RWPE1 (cell line): ENCODE data around the gene WDR70.
"Not testable (repeated sequence)": the region's sequence is repeated elsewhere in the genome, so short reads cannot be mapped to it uniquely, and the experiment has no call there.

ENCODE experiments used
- CTCF ChIA-PET: fragments of 350-600 bp; sonication (Branson Sonifier 250); formaldehyde crosslinking; extraction: SDS; loops from one replicate; lab custom pipeline; 2021; lab: Yijun Ruan, JAX
- POLR2A ChIA-PET: fragments of 400-600 bp; formaldehyde crosslinking; extraction: SDS; loops from one replicate; lab custom pipeline; 2020; ENCODE audit warnings: antibody characterized with exemption; ENCODE audit not compliant: low non-redundant PET; lab: Yijun Ruan, JAX
- DNase-seq: peaks from one replicate; pipeline ENCODE4 v3.0.0; 2012; ENCODE audit warnings: low spot score
- H3K27ac ChIP-seq: fragments of 450-650 bp; 2 replicates; pipeline ENCODE4 v1.5.1; 2017
- CTCF ChIP-seq: fragments of 450-650 bp; conservative IDR thresholded peaks from 2 replicates; pipeline ENCODE4 v1.5.1; 2017; ENCODE audit warnings: low read depth, mild to moderate bottlenecking

The WDR70 gene

GRCh38 chr5:37637165-37637845 is 258.2 kb downstream of the WDR70 start:
- DNase-seq: peak; percentile 30
- ChIA-PET POLR2A (no interaction called here), CTCF (no interaction called here)
- no peak for TF ChIP-seq CTCF
- no peak overlapping the region for H3K27ac ChIP-seq

- no peak for DNase-seq
- TF ChIP-seq CTCF: no peak
- ChIA-PET CTCF (no interaction called here), POLR2A (no interaction called here)
- no peak overlapping the region for H3K27ac ChIP-seq
Measured at GRCh38 chr5:37638897-37639296, 259.8 kb downstream of the WDR70 start.

GRCh38 chr5:37640088-37640487 is 261.0 kb downstream of the WDR70 start:
- ChIA-PET CTCF (no interaction called here), POLR2A (no interaction called here)
- TF ChIP-seq CTCF: no peak
- DNase-seq: no peak
- H3K27ac ChIP-seq: no peak overlapping the region

GRCh38 chr5:37641933-37642332 is 262.8 kb downstream of the WDR70 start:
- TF ChIP-seq CTCF: no peak
- ChIA-PET POLR2A (no interaction called here), CTCF (no interaction called here)
- no peak for DNase-seq
- no peak overlapping the region for H3K27ac ChIP-seq

GRCh38 chr5:37645707-37646106 is 266.6 kb downstream of the WDR70 start:
- POLR2A ChIA-PET: no interaction called here
- CTCF ChIA-PET: no interaction called here
- no peak for DNase-seq
- no peak overlapping the region for H3K27ac ChIP-seq
- TF ChIP-seq CTCF: no peak

GRCh38 chr5:37654566-37654965 is 275.4 kb downstream of the WDR70 start:
- CTCF ChIA-PET: interaction anchor here (0.6 kb wide), 1 partner anchor 29 kb away, joined by 3 read pairs; no protein-coding TSS in a partner anchor
- H3K27ac ChIP-seq, DNase-seq, POLR2A ChIA-PET: not testable (repeated sequence)

GRCh38 chr5:37657046-37657445 is 277.9 kb downstream of the WDR70 start:
- POLR2A ChIA-PET: no interaction called here
- no peak for DNase-seq
- no peak overlapping the region for H3K27ac ChIP-seq
- no peak for TF ChIP-seq CTCF
- CTCF ChIA-PET: no interaction called here
